GM23248 (cell line): ENCODE measurements around the gene SNX9.

Experiments used
- EZH2 ChIP-seq: fragments of 200-600 bp; sonication (generic); IDR thresholded peaks from 2 replicates; pipeline ENCODE4 v1.6.1; 2018; ENCODE audit warnings: antibody characterized with exemption, mild to moderate bottlenecking; ENCODE audit not compliant: insufficient read depth, poor library complexity, severe bottlenecking
- EZH2phosphoT487 ChIP-seq: fragments of 200-600 bp; sonication (generic); IDR thresholded peaks from 2 replicates; pipeline ENCODE4 v1.6.1; 2018; ENCODE audit warnings: antibody characterized with exemption, moderate library complexity, mild to moderate bottlenecking, low read depth; ENCODE audit not compliant: insufficient read depth

GRCh38 chr6:157811137-157811475 is 11.9 kb upstream of the SNX9 start:
- TF ChIP-seq EZH2 (no peak), EZH2phosphoT487 (no peak)
